HuH-7 (cell line): ENCODE results near the gene CYP4F22.
"Not testable (repeated sequence)": the region's sequence is repeated elsewhere in the genome, so short reads cannot be mapped to it uniquely, and the experiment has no call there.

Source experiments
- DNase-seq: peaks from one replicate; pipeline ENCODE4 v3.0.0; 2011; ENCODE audit warnings: low spot score

CYP4F22 gene

DNA sequence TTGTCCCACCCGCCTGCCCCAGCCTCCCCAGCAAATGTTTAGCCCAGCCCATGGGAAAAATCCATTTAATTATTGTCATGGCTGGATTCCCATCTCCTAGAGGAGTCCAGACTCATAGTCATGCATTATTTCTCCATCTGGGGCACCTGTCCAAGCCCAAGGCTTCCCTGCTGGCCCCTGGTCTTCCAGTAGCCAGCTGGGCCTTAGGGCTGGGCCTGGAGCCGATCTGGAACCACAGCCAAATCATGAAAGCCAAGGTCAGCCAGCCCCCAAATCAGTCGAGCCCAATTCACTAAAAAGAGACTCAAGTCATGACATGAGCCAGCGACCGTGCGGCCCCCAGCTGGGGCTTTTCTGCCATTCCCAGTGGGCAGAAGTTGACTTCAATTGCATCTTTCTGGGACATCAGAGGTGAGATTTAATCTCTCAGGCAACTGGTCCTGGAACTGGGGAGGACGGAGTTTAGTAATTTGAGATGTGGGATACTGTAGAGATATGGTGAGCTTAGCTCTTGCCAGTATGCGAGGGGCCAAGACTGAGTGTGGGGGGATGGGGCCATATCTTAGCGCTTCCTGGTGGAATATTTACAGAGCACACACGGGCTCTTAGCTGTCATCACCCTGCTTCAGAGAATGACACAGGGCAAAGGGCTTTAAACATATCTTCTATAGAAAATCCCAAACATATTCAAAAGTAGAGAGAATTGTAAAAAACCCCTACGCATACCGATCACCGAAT, 19.7 kb upstream of the CYP4F22 start:
- DNase-seq = no peak

GRCh38 chr19:15495151-15495550, 13.2 kb upstream of the CYP4F22 start:
- DNase-seq = no peak

DNA sequence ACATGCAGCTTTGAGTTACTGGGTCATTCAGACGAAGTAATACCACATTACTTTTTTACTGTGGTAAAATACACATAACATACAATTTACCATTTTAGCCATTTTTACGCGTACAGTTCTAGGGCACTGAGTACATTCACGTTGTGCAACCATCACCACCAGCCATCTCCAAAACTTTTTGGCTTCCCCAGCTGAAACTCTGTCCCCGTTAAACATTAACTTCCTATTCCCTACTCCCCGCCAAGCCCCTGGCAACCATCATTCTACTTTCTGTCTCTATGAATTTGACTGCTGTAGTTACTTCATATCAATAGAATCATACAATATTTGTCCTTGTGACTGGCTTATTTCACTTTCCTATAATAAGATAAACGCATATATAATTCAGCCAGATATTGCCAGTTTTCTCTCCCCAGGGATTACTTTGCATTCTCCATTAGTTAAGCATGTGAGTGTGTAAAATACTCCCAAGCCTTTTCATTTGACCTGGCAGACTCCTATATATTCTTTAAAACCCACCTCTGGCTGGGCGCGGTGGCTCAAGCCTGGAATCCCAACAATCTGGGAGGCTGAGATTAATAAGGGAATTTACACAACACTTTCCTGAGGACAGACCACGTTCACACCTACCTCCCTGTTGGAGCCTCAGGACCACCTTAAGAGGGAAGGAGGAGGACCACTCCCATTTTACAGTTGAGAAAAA, 10.0 kb upstream of the CYP4F22 start:
- no peak for DNase-seq

DNA sequence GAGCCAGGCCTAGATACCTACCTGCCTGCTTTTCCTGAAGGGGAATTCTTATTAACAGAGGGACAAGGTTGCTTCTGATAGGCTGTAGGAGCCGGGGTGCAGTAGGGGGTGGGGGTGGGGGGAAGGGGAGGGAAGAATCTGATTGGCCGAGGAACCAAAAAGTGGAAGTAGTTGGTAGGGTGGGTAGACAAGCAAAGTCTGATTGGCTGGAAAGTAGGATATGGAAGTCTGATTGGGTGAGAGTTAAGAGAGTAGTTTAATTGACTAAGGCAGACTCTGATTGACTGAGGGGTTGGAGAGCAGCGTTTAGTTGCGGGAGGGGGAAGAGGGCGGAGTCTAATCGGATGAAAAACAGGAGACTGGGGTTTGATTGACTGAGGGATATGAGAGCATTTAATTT, 9.4 kb upstream of the CYP4F22 start:
- DNase-seq = no peak

GRCh38 chr19:15501596-15501995, 6.7 kb upstream of the CYP4F22 start:
- DNase-seq = no peak

DNA sequence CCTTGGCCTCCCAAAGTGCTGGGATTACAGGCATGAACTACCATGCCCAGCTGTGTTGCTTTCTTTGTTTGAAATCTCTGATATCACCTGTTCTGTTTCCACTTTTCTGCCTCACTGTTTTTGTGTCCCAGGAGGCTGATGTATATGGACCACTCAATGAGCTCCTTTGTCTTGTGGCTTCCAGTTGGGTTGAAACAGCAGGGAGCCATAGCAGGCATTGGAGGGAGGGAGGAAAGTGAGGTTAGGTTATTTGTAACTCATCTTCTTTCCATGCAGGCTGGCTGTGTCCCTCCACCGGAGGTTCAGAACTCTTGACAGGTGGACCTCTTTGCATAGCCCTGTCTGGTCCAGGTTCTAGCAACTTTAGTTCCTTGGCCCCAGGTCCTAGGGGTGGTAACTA, 6.1 kb upstream of the CYP4F22 start:
- no peak for DNase-seq

DNA sequence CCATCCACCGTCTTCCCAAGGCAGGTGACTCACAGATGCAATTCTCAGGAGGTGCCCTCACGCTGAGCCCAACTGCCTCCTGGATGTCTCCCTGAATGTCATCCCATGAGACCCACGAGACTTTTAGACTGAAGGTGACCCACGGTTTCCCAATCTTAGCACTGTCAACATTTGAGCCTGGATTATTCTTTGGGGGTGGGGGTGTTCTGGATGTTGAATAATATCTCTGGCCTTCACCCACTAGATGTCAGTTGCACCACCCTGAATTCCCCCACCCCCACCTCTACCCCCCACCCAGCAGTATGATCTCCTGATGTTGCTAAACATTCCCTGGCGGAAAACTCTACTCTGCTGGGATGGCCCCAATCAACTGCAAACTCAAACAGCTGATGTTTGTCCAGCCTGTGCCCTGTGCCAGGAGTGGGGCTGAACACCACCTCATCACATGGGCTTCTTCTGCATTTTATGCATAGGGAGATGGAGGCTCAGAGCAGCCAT, 2.2 kb upstream of the CYP4F22 start:
- DNase-seq = no peak

DNA sequence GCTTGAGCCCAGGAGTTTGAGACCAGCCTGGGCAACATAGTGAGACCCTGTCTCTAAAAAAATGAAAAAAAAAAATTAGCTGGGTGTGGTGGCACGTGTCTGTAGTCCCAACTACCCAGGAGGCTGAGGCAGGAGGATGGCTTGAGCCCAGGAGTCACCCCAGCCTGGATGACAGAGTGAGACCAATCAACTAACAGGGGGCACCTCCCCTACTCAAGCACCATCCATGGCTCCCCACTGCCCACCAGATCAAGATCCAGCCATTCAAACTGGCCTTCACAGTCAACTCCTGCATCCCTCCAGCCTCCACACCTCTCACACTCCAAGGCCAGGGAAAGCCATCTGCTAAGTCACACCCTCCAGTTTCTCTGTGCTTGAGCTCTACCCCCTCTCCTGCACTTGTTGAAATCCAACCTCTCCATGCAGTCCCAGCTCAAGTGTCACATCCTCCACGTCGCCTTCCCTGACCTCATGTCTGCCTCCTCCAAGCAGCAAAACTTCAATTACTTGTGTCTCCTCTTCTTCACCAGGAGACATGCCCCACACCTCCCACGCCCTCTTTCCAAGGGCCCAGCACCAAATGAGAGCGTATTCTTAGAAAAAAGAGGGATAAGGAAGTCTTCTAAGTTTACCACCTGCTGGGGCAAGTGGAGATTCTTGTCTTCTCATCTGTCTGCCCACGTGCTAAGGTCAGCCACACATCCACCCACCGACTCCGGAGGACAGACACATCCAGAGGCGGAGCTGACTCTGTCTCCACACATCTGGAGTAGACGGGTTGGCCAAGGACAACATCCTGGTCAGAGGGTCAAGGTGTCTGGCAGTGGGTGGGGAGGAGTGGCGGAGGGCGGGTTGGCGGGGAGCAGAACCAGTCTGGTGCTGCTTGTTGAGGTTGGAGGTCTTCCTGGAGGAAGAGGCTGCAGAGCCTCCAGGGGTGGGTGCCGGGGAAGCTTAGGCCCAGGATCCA, 974 bp upstream of the CYP4F22 start:
- DNase-seq = no peak

DNA sequence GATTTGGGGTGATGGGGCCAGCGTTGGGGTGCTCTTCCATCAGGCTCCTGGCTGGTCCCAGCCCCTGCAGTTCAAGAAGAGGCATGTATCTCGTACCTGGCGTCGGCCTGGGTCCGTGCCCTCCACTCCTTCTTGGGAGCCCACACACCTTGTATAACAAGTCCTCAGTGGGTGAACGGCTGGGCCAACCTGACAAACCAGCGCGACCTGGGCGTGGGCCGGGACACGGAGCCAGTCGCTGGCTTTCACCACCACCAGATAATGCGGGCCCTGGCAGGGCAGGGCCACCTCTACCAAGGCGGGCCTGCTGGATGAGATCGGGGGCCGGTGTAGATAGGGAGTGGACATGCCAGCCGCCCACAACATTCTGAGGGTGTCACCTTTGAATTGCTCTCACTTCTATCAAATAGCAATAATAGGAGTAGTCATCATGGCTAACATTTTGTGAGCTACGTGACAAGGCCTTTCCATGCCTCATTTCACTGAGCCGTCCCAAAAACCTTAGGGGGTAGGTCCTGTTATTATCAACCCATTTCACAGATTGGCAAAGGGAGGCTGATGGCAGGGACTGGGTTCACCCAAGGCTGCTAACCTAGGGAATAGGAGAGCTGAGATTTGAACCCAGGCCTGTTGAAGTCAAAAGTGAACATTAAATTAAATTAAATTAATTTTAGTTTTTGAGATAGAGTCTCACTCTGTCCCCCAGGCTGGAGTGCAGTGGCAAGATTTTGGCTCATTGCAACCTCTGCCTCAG, 3.5 kb downstream of the CYP4F22 start:
- DNase-seq = no peak

GRCh38 chr19:15515227-15515625, 6.9 kb downstream of the CYP4F22 start:
- not testable (repeated sequence) for DNase-seq

DNA sequence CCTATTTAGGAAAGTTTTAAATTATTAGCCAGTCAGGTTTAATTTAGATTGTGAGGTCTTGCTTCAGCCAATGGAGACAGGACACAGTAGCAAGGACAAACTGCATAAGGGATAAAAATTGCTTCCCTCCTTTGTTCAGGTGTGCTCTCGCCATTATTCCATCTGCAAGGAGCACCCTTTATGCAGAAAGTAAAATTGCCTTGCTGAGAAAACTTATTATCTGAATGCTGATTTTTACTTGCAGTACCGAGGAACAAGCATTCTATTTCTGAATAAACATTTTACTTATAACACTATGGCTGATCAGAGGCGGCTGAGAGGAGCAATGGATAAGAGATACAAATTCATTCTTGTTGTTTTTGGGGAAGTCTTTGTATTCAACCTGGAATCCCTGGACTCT, 8.0 kb downstream of the CYP4F22 start:
- DNase-seq = no peak

- no peak for DNase-seq
Observed at GRCh38 chr19:15517778-15518177, 9.5 kb downstream of the CYP4F22 start.

DNA sequence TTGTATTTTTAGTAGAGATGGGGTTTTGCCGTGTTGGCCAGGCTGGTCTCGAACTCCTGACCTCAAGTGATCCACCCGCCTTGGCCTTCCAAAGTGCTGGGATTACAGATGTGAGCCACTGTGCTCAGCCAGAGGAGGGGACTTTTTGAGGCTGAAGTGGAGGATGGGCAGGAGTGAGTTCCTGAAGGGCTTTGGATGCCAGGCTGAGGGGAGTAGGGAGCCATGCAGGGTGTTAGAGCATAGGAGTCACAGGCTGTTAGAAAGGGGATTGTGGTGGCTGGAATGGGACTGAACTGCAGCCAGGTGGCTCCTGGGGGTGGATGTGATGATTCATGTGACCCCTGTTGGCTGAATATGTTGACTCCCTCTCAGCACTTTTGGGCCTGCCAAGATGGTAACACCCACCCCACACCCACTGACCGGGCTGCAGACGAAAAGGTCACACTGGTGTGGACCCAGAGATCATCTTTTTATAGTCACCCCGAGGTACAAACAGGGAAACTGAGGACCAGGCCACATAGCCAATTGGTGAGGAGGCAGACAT, 11.2 kb downstream of the CYP4F22 start:
- no peak for DNase-seq

GRCh38 chr19:15524781-15525180, 16.5 kb downstream of the CYP4F22 start:
- DNase-seq = no peak

GRCh38 chr19:15525291-15525690, 17.0 kb downstream of the CYP4F22 start:
- no peak for DNase-seq

DNA sequence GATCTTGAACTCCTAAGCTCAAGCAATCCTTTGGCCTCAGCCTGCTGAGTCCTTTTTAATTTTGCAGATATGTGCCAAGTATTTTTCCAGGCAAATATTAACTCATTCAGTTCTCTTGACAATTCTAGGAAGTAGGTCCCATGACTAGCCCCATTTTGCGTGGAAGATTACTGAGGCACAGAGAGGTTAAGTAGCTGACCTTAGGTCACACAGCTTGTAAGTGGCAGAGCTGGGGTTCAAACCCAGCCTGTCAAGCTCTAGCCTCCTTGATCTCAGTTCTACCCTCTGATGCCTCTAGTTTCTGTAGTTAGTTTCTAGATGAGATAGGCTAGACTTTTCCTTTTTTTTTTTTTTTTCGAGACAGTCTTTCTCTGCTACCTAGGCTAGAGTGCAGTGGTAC, 18.1 kb downstream of the CYP4F22 start:
- DNase-seq = no peak

DNA sequence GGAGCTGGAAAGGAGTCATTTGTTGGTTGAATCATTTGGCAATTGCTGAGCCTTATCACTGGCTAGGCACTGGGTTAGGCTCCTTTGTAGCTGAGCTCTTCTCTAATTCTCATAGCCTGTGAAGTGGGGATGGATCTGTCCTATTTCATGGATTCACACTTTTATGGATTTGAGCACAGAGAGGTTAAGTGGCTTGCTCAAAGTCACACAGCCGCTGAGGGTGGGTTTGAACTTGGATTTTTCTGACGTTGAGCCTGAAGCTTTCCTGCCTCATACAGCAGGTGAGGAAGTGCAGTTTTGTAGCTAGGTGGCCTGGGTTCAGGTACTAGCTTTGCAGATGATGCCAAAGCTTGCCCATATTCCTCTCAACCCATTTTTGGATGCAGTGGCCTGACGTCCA, 19.4 kb downstream of the CYP4F22 start:
- no peak for DNase-seq

DNA sequence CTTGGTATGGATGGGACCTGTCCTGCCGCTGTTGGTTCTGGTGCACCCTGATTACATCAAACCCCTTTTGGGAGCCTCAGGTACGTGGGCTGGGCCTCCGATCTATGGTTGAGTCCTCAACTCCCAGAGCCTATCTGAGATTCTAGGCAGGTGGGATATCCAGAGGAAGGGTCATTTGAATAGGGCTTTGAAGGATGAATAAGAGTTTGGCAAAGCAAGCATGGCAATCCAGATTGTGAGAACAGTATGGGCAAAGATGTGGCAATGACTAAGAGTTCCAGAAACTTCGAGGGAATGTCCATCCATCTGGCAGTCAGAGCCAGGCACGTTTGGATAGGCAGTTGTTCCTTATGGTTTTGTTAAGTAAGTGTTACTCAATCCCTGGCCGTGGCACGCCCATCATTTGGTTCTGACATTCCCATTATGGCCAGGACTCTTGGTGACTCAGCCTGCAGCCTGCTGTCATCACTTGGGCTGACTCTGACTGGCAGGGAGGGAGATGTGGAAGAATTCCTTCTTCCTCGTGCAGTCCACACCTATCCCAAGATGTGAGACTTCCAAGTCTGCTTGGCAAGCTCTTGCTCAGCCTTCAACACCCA, 21.5 kb downstream of the CYP4F22 start:
- DNase-seq = no peak

DNA sequence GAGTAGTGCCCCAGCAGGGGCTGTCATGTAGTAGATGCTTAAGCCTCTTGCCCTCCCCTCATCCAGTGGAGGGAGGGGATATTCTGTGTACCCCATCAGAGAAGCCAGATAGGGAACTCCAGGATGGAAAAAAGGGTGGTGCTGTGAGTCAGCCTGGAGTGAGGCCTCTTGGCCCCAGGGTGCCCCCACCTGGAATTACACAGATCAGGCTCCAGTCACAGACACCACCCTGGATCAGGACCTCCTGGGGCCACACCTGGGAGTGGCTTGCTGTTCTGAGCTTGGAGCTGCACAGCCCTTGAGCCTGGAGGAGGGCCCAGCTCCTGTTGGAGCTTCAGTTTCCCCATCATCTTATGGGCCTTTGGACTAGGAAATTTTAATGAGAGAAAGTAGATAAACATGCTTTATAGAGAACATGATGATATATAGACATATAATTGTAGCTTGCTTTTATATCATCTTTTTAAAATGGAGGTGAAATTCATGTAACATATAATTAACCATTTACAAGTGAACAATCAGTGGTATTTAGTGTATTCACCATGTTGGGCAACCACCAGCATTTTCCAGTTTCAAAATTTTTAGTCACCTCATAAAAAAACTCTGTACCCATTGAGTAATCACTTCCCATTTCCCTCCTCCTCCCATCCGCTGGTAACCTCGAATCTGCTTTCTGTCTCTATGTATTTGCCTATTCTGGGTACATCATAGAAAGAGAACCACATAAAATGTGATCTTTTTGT, 24.6 kb downstream of the CYP4F22 start:
- no peak for DNase-seq

GRCh38 chr19:15533522-15533830, 25.2 kb downstream of the CYP4F22 start:
- not testable (repeated sequence) for DNase-seq
